D721Med (cell line): ENCODE results near the gene LAX1.
"Not testable (repeated sequence)": the region's sequence is repeated elsewhere in the genome, so short reads cannot be mapped to it uniquely, and the experiment has no call there.

Source experiments
- DNase-seq: peaks from one replicate; pipeline ENCODE4 v3.0.0; 2011; ENCODE audit warnings: low spot score; ENCODE audit not compliant: insufficient read length
- FAIRE-seq: peaks from 2 replicates; lab custom pipeline; 2011; peaks lifted over from hg19 to GRCh38; lab: Jason Lieb, UNC
- TF ChIP-seq, protein P1 (sequence below): IDR thresholded peaks from 2 replicates; pipeline ENCODE4 v1.5.1; 2012; ENCODE audit warnings: mild to moderate bottlenecking, control low read depth; ENCODE audit not compliant: insufficient read depth; ENCODE audit errors: missing control alignments

The LAX1 gene

DNA sequence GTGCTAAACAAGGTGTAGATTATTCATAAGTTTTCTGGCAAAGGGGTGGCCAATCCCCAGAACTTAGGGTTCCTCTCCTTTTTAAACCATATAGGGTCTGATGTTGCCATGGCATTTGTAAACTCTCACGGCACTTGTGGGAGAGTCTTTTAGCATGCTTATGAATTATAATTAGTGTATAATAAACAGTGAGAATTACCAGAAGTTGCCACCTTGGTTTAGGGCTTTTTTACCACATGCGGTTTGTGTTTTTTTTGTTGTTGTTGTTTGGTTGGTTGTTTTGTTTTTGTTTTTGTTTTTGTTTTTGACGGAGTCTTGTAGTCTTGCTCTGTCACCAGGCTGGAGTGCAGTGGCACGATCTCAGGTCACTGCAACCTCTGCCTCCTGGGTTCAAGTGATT, 8.9 kb upstream of the LAX1 start:
- DNase-seq (no peak), FAIRE-seq (no peak)
- TF ChIP-seq, protein P1, sequence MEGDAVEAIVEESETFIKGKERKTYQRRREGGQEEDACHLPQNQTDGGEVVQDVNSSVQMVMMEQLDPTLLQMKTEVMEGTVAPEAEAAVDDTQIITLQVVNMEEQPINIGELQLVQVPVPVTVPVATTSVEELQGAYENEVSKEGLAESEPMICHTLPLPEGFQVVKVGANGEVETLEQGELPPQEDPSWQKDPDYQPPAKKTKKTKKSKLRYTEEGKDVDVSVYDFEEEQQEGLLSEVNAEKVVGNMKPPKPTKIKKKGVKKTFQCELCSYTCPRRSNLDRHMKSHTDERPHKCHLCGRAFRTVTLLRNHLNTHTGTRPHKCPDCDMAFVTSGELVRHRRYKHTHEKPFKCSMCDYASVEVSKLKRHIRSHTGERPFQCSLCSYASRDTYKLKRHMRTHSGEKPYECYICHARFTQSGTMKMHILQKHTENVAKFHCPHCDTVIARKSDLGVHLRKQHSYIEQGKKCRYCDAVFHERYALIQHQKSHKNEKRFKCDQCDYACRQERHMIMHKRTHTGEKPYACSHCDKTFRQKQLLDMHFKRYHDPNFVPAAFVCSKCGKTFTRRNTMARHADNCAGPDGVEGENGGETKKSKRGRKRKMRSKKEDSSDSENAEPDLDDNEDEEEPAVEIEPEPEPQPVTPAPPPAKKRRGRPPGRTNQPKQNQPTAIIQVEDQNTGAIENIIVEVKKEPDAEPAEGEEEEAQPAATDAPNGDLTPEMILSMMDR, result no peak

DNA sequence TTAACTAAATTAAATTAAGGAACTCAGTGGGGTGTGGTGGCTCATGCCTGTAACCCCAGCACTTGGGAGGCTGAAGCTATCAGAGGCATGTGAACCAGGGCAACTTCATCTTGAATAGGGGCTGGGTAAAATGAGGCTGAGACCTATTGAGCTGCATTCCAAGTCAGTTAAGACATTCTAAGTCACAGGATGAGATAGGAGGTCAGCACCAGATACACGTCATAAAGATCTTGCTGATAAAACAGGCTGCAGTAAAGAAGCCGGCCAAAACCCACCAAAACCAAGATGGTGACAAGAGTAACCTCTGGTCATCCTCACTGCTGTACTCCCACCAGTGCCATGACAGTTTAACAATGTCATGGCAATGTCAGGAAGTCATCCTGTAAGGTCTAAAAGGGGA, 6.2 kb upstream of the LAX1 start:
- not testable (repeated sequence) for DNase-seq, FAIRE-seq

DNA sequence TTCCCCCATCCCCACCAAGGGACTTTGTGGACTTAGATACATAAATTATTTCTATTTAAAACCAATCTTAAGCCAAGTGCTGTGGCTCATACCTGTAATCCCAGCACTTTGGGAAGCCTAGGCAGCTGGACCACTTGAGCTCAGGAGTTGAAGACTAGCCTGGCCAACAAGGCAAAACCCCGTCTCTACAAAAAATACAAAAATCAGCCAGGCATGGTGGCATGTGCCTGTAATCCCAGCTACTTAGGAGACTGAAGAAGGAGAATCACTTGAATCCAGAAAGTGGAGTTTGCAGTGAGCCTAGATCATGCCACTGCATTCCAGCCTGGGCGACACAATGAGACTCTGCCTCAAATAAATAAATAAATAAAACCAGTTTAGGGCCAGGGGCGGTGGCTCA, 4.5 kb upstream of the LAX1 start:
- FAIRE-seq (no peak), DNase-seq (no peak)
- TF ChIP-seq, protein P1, result no peak

DNA sequence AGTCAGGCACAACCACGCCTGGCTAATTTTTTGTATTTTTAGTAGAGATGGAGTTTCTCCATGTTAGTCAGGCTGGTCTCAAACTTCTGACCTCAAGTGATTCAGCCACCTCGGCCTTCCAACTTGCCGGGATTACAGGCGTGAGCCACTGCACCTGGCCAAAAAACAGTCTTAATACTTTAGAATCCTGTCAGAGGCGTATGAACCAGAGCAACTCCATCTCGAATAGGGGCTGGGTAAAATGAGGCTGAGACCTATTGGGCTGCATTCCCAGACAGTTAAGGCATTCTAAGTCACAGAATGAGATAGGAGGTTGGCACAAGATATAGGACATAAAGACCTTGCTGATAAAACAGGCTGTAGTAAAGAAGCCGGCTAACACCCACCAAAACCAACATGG, 3.0 kb upstream of the LAX1 start:
- not testable (repeated sequence) for FAIRE-seq, DNase-seq

DNA sequence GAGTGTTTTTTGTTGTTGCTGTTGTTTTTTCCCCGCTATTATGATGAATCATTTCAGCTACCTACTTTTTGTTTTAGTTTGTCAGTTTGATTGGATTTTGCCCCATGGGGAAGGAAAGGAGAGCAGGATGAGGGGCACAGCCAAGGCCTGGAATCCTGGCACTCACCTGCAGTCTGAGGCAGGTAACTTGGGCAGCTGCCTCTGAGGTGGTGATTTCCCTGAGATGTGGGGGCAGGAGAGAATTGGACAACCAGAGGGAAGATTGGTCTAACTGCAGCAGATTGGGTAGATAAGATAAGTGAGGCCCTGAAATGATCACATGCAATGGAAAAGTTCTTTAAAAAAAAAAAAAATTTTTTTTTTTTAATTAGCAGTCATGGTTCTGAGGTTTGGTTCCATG, 1.5 kb upstream of the LAX1 start:
- TF ChIP-seq, protein P1, result no peak
- FAIRE-seq (no peak), DNase-seq (no peak)

DNA sequence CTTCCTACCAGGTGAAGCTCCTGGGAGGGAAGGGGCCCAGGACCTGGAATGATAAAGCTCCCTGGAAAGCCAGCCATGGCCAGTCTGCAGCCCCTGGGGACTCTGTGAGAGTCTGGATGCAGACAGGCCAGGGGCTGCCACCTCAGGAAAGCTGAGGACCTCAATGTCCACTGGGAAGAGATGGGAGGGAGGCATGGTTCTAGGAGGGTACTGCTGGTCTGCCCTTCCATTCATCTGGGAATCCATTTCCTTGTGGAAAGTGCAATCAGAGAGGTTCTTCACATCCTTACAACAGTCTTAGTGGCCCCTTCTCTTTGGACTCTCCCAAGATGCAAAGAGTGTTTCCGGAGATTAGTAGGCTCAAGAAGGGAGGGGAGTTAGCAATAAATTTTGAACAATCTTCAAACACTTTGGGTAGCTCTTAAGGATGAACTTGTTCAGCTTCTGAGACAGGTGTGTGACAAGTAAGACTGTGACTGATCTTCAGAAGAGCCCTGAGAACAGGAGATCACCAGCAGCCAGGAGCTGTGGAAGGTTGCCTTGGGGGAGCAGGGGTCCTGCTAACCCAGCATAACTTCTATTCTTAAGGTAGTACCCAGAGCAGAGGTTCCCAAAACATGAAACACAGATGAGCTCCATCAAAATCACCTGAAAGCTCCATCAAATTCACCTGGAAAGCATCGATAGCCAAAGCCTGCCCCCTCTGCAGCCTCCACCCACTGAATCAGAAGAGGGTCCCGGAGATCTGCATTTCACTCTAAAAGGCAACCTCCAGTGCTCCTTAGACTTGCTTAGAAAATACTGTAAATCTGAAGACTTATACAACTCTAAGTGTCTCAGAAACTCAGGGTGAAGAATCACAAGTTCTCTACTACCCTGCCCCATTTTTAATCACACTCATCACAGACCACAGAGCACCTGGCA, 616 bp upstream of the LAX1 start:
- TF ChIP-seq, protein P1, result no peak
- DNase-seq (no peak), FAIRE-seq (no peak)

DNA sequence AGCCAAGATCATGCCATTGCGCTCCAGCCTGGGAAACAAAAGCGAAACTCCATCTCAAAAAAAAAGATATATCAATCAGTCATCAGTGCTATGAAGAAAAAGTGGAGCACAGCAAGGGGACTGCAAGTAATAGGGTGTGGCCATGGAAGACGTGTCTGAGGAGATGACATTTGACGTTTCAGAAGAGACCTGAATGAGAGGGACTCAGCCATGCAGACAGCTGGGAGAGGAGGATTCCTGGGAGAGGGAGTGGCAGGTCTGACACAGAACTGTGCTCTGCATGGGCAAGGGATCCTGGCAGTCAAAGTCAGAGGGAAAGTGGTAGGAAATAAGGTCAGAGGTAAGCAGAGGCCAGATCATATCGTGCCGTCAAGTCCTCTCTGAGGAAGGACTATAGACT, 3.3 kb downstream of the LAX1 start:
- FAIRE-seq, result no peak
- TF ChIP-seq, protein P1, result no peak
- DNase-seq, result no peak

DNA sequence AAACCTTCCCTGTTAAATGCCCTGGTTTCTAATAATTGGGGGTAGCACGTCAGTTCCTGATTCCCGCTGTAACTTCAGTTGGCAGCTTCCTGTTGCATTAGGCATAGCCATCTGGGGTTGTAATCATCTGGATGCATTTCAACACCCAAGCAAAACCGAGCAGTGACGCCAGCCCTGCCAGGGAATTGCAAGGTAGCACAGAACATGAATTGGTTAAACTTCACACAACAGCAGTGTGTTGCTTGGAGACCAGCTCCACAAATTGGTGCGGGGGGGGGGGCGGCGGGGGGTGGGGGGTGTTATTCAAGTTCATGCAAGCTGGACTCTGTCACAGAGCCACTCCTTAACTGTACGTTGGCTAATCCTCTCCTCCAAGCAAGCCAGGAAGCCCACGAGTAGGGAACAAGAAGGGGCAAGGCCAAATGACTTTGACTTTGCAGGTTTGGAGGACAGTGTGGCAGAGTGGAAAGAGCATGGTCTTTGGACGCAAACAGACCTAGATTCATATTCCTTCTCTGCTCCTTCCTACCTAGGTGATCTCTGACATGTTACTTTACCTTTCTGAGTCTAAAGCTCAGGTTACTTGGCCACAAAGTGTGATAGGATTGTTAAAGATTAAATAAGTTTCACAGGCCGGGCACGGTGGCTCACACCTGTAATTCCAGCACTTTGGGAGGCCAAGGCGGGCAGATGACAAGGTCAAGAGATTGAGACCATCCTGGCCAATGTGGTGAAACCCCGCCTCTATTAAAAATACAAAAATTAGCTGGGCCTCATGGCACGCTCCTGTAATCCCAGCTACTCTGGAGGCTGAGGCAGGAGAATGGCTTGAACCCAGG, 4.7 kb downstream of the LAX1 start:
- no peak for DNase-seq
- no peak for FAIRE-seq
- TF ChIP-seq, protein P1, result no peak
